Measurements from ENCODE around the gene CENPP. TPM values are rescaled to one million over a fixed set of nuclear protein-coding genes. Genes with fewer than 3 reads are reported as not detected.

CENPP gene
- total RNA-seq, 1 donor from 2014 or later: 19.4 TPM

GRCh38 chr9:92648474-92648971 lies 322.8 kb downstream of the CENPP start:
- intact Hi-C loops (cut with micrococcal nuclease): no loop called here

- intact Hi-C loops (cut with micrococcal nuclease): no loop called here
Measured at GRCh38 chr9:92649007-92649406, 323.3 kb downstream of the CENPP start.

GRCh38 chr9:92650296-92650695 lies 324.5 kb downstream of the CENPP start:
- intact Hi-C loops (cut with micrococcal nuclease): no loop called here

GRCh38 chr9:92650839-92651621 lies 325.3 kb downstream of the CENPP start:
- intact Hi-C loops (cut with micrococcal nuclease): no loop called here

GRCh38 chr9:92652461-92652860 lies 326.7 kb downstream of the CENPP start:
- intact Hi-C loops (cut with micrococcal nuclease): no loop called here

GRCh38 chr9:92654481-92655301 lies 328.9 kb downstream of the CENPP start:
- intact Hi-C loops (cut with micrococcal nuclease): no loop called here

- intact Hi-C loops (cut with micrococcal nuclease): no loop called here
Measured at GRCh38 chr9:92655366-92655765, 329.6 kb downstream of the CENPP start.

GRCh38 chr9:92655896-92656536 lies 330.3 kb downstream of the CENPP start:
- intact Hi-C loops (cut with micrococcal nuclease): no loop called here

- intact Hi-C loops (cut with micrococcal nuclease): no loop called here
Measured at GRCh38 chr9:92656537-92656925, 330.8 kb downstream of the CENPP start.

GRCh38 chr9:92657296-92658094 lies 331.7 kb downstream of the CENPP start:
- intact Hi-C loops (cut with micrococcal nuclease): no loop called here

GRCh38 chr9:92658176-92658575 lies 332.4 kb downstream of the CENPP start:
- intact Hi-C loops (cut with micrococcal nuclease): no loop called here

GRCh38 chr9:92658611-92659010 lies 332.9 kb downstream of the CENPP start:
- intact Hi-C loops (cut with micrococcal nuclease): no loop called here

GRCh38 chr9:92659601-92660000 lies 333.8 kb downstream of the CENPP start:
- intact Hi-C loops (cut with micrococcal nuclease): no loop called here

- intact Hi-C loops (cut with micrococcal nuclease): no loop called here
Measured at GRCh38 chr9:92660266-92660665, 334.5 kb downstream of the CENPP start.

- intact Hi-C loops (cut with micrococcal nuclease): no loop called here
Measured at GRCh38 chr9:92661127-92661526, 335.4 kb downstream of the CENPP start.

- intact Hi-C loops (cut with micrococcal nuclease): no loop called here
Measured at GRCh38 chr9:92661743-92662142, 336.0 kb downstream of the CENPP start.

- intact Hi-C loops (cut with micrococcal nuclease): no loop called here
Measured at GRCh38 chr9:92663126-92663525, 337.4 kb downstream of the CENPP start.

- intact Hi-C loops (cut with micrococcal nuclease): loop anchor here (2.0 kb wide), 1 partner anchor 331 kb away; no protein-coding TSS in a partner anchor
Measured at GRCh38 chr9:92663951-92664350, 338.2 kb downstream of the CENPP start.

GRCh38 chr9:92664394-92665152 lies 338.8 kb downstream of the CENPP start:
- intact Hi-C loops (cut with micrococcal nuclease): loop anchor here (2.0 kb wide), 1 partner anchor 332 kb away; no protein-coding TSS in a partner anchor

GRCh38 chr9:92665836-92666235 lies 340.1 kb downstream of the CENPP start:
- intact Hi-C loops (cut with micrococcal nuclease): loop anchor here (2.0 kb wide), 1 partner anchor 333 kb away; no protein-coding TSS in a partner anchor

Measured in T-helper 1 cell treated with Interleukin-12 subunit alpha and Interleukin-12 subunit beta and Interleukin-4 antibody, amounts not matched to agents 30 ng/mL and 1 ng/mL, for 36 hours (primary cell).